Measurements from ENCODE around the gene WARS2.

- TF ChIP-seq TAF1 (IDR thresholded peaks at IDR 0.05; ENCODE audit: borderline replicate concordance, insufficient read depth, low read length) (no peak), REST (IDR thresholded peaks at IDR 0.05; ENCODE audit: insufficient read depth in 1 of 2, low read depth in 2 of 2, low read length in 2 of 2) (no peak), SIN3A (IDR thresholded peaks at IDR 0.05; ENCODE audit: borderline replicate concordance, insufficient read depth, low read length) (no peak)
These were observed 86.5 kb downstream of the WARS2 start for GRCh38 chr1:119053917-119054316.
